Transverse colon (tissue), 4 donors: ENCODE measurements around the gene STRIP2. TPM values are rescaled to one million over a fixed set of nuclear protein-coding genes. Genes with fewer than 3 reads are reported as not detected.

Experiments used
- DNase-seq: peaks from one replicate; pipeline ENCODE4 v3.0.0-alpha.2; 2019
- H3K27ac ChIP-seq, 4 donors: fragments of 200-600 bp; sonication (generic); 2 replicates each; pipeline ENCODE4 v1.5.1; 2016 to 2018; ENCODE audit warnings: inconsistent platforms in 4 of 4
- H3K27me3 ChIP-seq: fragments of 200-600 bp; sonication (generic); 2 replicates; pipeline ENCODE4 v1.5.1; 2017; ENCODE audit warnings: inconsistent platforms
- H3K36me3 ChIP-seq, 4 donors: fragments of 200-600 bp; sonication (generic); 2 replicates each; pipeline ENCODE4 v1.5.1; 2017 to 2019; ENCODE audit warnings: inconsistent platforms in 4 of 4
- H3K4me1 ChIP-seq, 4 donors: fragments of 200-600 bp; sonication (generic); 2 replicates each; pipeline ENCODE4 v1.5.1; 2017 to 2020; ENCODE audit warnings: inconsistent platforms in 4 of 4
- H3K4me3 ChIP-seq, 4 donors: fragments of 200-600 bp; sonication (generic); 1 replicate in 1 of 4; 2 replicates in 3 of 4; pipeline versions ENCODE4 v1.5.1 to v1.6.1; 2017 to 2019; ENCODE audit warnings: inconsistent platforms in 4 of 4
- H3K9me3 ChIP-seq, 2 donors: fragments of 200-600 bp; sonication (generic); 2 replicates each; pipeline ENCODE4 v1.5.1; 2017 to 2019; ENCODE audit warnings: inconsistent platforms in 2 of 2
- CTCF ChIP-seq, 5 experiments: fragments of 200-600 bp in 3 of 5; fragments of 450-650 bp in 2 of 5; sonication (generic) in 3 of 5; IDR thresholded peaks; 1 replicate in 2 of 5; 2 replicates in 3 of 5; pipeline ENCODE4 v1.5.1; 2016 to 2017; ENCODE audit warnings: antibody characterized with exemption in 5 of 5, inconsistent platforms in 3 of 5, mild to moderate bottlenecking in 2 of 5, moderate library complexity in 1 of 5
- EP300 ChIP-seq: sonication (generic); formaldehyde crosslinking; IDR thresholded peaks from one replicate; pipeline ENCODE4 v1.6.1; 2017; ENCODE audit warnings: antibody characterized with exemption, low read depth
- POLR2A ChIP-seq: fragments of 450-650 bp; IDR thresholded peaks from one replicate; pipeline ENCODE4 v1.6.1; 2016; ENCODE audit warnings: antibody characterized with exemption, mild to moderate bottlenecking, moderate library complexity
- POLR2AphosphoS5 ChIP-seq, 3 donors: sonication (generic); formaldehyde crosslinking; IDR thresholded peaks; one replicate each; pipeline ENCODE4 v1.6.1; 2016; ENCODE audit warnings: antibody characterized with exemption in 3 of 3
- WGBS, 2 donors: methylation state at CpG; one replicate each; pipeline ENCODE4 v1.1.5; 2018; ENCODE audit warnings: low coverage in 1 of 2; 5-methylcytosine and 5-hydroxymethylcytosine counted together
- in situ Hi-C, 4 donors: fragments of 200-750 bp; cut with MboI; loops; one replicate each; pipeline versions ENCODE4 v1.15.0 to v1.15.1; 2017; ENCODE audit warnings: low sequenced_read_pairs in 3 of 4, low pct_ligation_motif_present in 1 of 4, low pct_unique_long_range_greater_than_20kb in 1 of 4
- intact Hi-C: fragments of 100-400 bp; cut with DNase I; formaldehyde crosslinking; loops from one replicate; pipeline ENCODE4 v1.15.1; 2023; ENCODE audit warnings: low total_unique reads
- total RNA-seq, 4 donors: library from RNA; depleted of rRNA; stranded (reverse); fragments of >200 nt; gene quantifications; one replicate each; pipeline ENCODE4 v1.1.0, GENCODE V29; 2016

STRIP2 gene
- total RNA-seq, 4 donors from 2014 or later: 0.82 to 1.1 TPM; not detected in 2

- intact Hi-C loops (no loop called here), in situ Hi-C loops (no loop called here)
- Histone ChIP-seq H3K36me3 (peaks cover 0 to 59% (median 27%) of the 10 kb centered on the region in 4 donors), H3K4me3 (no peak overlapping the region), H3K4me1 (no peaks in the 10 kb centered on the region), H3K9me3 (no peaks in the 10 kb centered on the region), H3K27me3 (no peaks in the 10 kb centered on the region), H3K27ac (no peak overlapping the region)
- TF ChIP-seq CTCF (IDR thresholded peaks at IDR 0.05): no peak
- no peak for TF ChIP-seq POLR2AphosphoS5 (IDR thresholded peaks at IDR 0.05)
- TF ChIP-seq EP300: no peak
- TF ChIP-seq POLR2A: no peak
- no peak for DNase-seq
- WGBS, 2 donors: 94 to 95% methylated on average over 2 to 4 of the region's 4 CpGs
Measured at GRCh38 chr7:129412501-129412900, 21.7 kb upstream of the STRIP2 start.

GRCh38 chr7:129417073-129417472 is 17.2 kb upstream of the STRIP2 start:
- in situ Hi-C loops: no loop called here

GRCh38 chr7:129421717-129422250 is 12.4 kb upstream of the STRIP2 start:
- Histone ChIP-seq H3K4me1 (no peaks in the 10 kb centered on the region), H3K4me3 (no peak overlapping the region), H3K27ac (no peak overlapping the region), H3K9me3 (no peaks in the 10 kb centered on the region), H3K27me3 (no peaks in the 10 kb centered on the region), H3K36me3 (peaks cover 0 to 41% (median 13%) of the 10 kb centered on the region in 4 donors)
- TF ChIP-seq POLR2AphosphoS5 (IDR thresholded peaks at IDR 0.05): no peak
- no peak for DNase-seq
- in situ Hi-C loops: no loop called here
- intact Hi-C loops: no loop called here
- WGBS, 2 donors: 32 to 41% methylated on average over 2 of the region's 2 CpGs

More at GRCh38 chr7:129417073-129417472, 17.2 kb upstream of the STRIP2 start:
- H3K27me3 ChIP-seq: no peaks in the 10 kb centered on the region
- TF ChIP-seq CTCF (IDR thresholded peaks at IDR 0.05) (no peak), EP300 (no peak), POLR2AphosphoS5 (IDR thresholded peaks at IDR 0.05) (no peak), POLR2A (no peak)
- peaks cover 0 to 40% (median 13%) of the 10 kb centered on the region in 4 donors for H3K36me3 ChIP-seq
- 89 to 91% methylated on average over 1 to 5 of the region's 5 CpGs for WGBS, 2 donors
- intact Hi-C loops: no loop called here
- no peak for DNase-seq
- no peak overlapping the region for H3K27ac ChIP-seq
- H3K9me3 ChIP-seq: no peaks in the 10 kb centered on the region
- no peaks in the 10 kb centered on the region for H3K4me1 ChIP-seq
- H3K4me3 ChIP-seq: no peak overlapping the region

GRCh38 chr7:129422727-129423126 is 11.5 kb upstream of the STRIP2 start:
- H3K4me1 ChIP-seq: no peaks in the 10 kb centered on the region
- H3K36me3 ChIP-seq: peaks cover 0 to 50% (median 15%) of the 10 kb centered on the region in 4 donors
- TF ChIP-seq EP300: no peak
- TF ChIP-seq POLR2A: no peak
- no peak for TF ChIP-seq CTCF (IDR thresholded peaks at IDR 0.05)
- no peak for TF ChIP-seq POLR2AphosphoS5 (IDR thresholded peaks at IDR 0.05)
- intact Hi-C loops: no loop called here
- H3K27ac ChIP-seq: no peak overlapping the region
- DNase-seq: no peak
- H3K9me3 ChIP-seq: no peaks in the 10 kb centered on the region
- WGBS, 2 donors: 99 to 100% methylated on average over 1 to 4 of the region's 4 CpGs
- H3K27me3 ChIP-seq: no peaks in the 10 kb centered on the region
- H3K4me3 ChIP-seq: no peak overlapping the region
- in situ Hi-C loops: no loop called here
